A673 (cell line): ENCODE measurements around the gene ORC4. TPM values are rescaled to one million over a fixed set of nuclear protein-coding genes. Genes with fewer than 3 reads are reported as not detected.

Source experiments
- BruUV-seq: library from RNA; stranded (reverse); fragments of 400-500 nt; replicated peaks from 2 replicates; lab custom pipeline; 2021; lab: Mats Ljungman, UMichigan
- CTCF ChIA-PET: fragments of 300-600 bp; sonication (Branson Sonifier 250); formaldehyde crosslinking; loops from one replicate; lab custom pipeline; 2022; ENCODE audit warnings: antibody characterized with exemption; lab: Charles Lee
- POLR2A ChIA-PET: fragments of 300-600 bp; sonication (Branson Sonifier 250); formaldehyde crosslinking; loops from one replicate; lab custom pipeline; 2022; ENCODE audit warnings: antibody characterized with exemption; ENCODE audit not compliant: low non-redundant PET; lab: Charles Lee
- DNase-seq: peaks from one replicate; pipeline ENCODE4 v3.0.0-alpha.2; 2015; ENCODE audit warnings: low spot score
- H3K27ac ChIP-seq: fragments of 200-600 bp; sonication (generic); 2 replicates; pipeline ENCODE4 v1.5.1; 2016; ENCODE audit warnings: mixed run types, low read depth, mild to moderate bottlenecking, mixed read lengths, antibody characterized with exemption, low read length; ENCODE audit not compliant: poor library complexity, severe bottlenecking
- H3K27me3 ChIP-seq: fragments of 200-600 bp; sonication (generic); replicated peaks from 2 replicates; pipeline ENCODE4 v1.6.1; 2017; ENCODE audit warnings: mixed run types, low read depth, mild to moderate bottlenecking, mixed read lengths, antibody characterized with exemption, low read length; ENCODE audit not compliant: insufficient read depth, poor library complexity
- H3K36me3 ChIP-seq: fragments of 200-600 bp; sonication (generic); 2 replicates; pipeline ENCODE4 v1.6.1; 2016; ENCODE audit warnings: mixed run types, mild to moderate bottlenecking, mixed read lengths, antibody characterized with exemption, low read length; ENCODE audit not compliant: insufficient read depth, poor library complexity, severe bottlenecking
- H3K4me1 ChIP-seq: fragments of 200-600 bp; sonication (generic); 2 replicates; pipeline ENCODE4 v1.6.1; 2017; ENCODE audit warnings: mixed run types, mild to moderate bottlenecking, mixed read lengths, antibody characterized with exemption, low read length; ENCODE audit not compliant: insufficient read depth, poor library complexity, severe bottlenecking
- H3K4me3 ChIP-seq: fragments of 200-600 bp; sonication (generic); 2 replicates; pipeline ENCODE4 v1.5.1; 2016; ENCODE audit warnings: low read depth, mixed run types, mild to moderate bottlenecking, mixed read lengths, low read length; ENCODE audit not compliant: poor library complexity, severe bottlenecking
- H3K9me3 ChIP-seq: fragments of 200-600 bp; sonication (generic); 2 replicates; pipeline ENCODE4 v1.6.1; 2016; ENCODE audit warnings: mixed run types, low read depth, mild to moderate bottlenecking, mixed read lengths, antibody characterized with exemption, low read length; ENCODE audit not compliant: poor library complexity, severe bottlenecking
- CTCF ChIP-seq: fragments of 300-800, 200-600 bp; sonication (generic); conservative IDR thresholded peaks from 2 replicates; pipeline ENCODE4 v1.5.1; 2017; ENCODE audit warnings: low read depth, mild to moderate bottlenecking, antibody characterized with exemption, low read length, moderate library complexity, mixed read lengths
- EZH2 ChIP-seq: fragments of 200-600 bp; sonication (generic); IDR thresholded peaks from 2 replicates; pipeline ENCODE4 v1.6.1; 2017; ENCODE audit warnings: borderline replicate concordance, low read depth, mild to moderate bottlenecking, mixed read lengths, antibody characterized with exemption, low read length; ENCODE audit not compliant: poor library complexity, severe bottlenecking
- intact Hi-C: fragments of 100-400 bp; cut with micrococcal nuclease; formaldehyde crosslinking; loops from one replicate; pipeline ENCODE4 v1.10.0; 2022; ENCODE audit not compliant: unreplicated experiment
- total RNA-seq: library from RNA; stranded (reverse); gene quantifications from 2 replicates; pipeline ENCODE4 v1.2.3, GENCODE V29; 2021

ORC4 gene
- total RNA-seq, 1 experiment from 2014 or later = 63.5 TPM

GRCh38 chr2:148000095-148000494 lies 20.4 kb downstream of the ORC4 start:
- Histone ChIP-seq H3K36me3 (no peaks in the 10 kb centered on the region), H3K9me3 (peaks cover 6% of the 10 kb centered on the region), H3K4me3 (no peak overlapping the region), H3K27me3 (no peaks in the 10 kb centered on the region), H3K27ac (no peak overlapping the region), H3K4me1 (no peaks in the 10 kb centered on the region)
- BruUV-seq = no TSS peak
- TF ChIP-seq CTCF (no peak), EZH2 (no peak)
- ChIA-PET POLR2A (no interaction called here), CTCF (no interaction called here)
- DNase-seq = no peak
- intact Hi-C loops = no loop called here

GRCh38 chr2:147999126-147999525 lies 21.4 kb downstream of the ORC4 start:
- BruUV-seq = no TSS peak
- intact Hi-C loops = no loop called here

GRCh38 chr2:147998203-147998602 lies 22.3 kb downstream of the ORC4 start:
- POLR2A ChIA-PET = no interaction called here
- no peak overlapping the region for H3K27ac ChIP-seq
- CTCF ChIA-PET = no interaction called here
- H3K4me1 ChIP-seq = no peaks in the 10 kb centered on the region
- no peak overlapping the region for H3K4me3 ChIP-seq
- BruUV-seq = no TSS peak
- H3K9me3 ChIP-seq = peaks cover 6% of the 10 kb centered on the region
- H3K36me3 ChIP-seq = no peaks in the 10 kb centered on the region
- no peaks in the 10 kb centered on the region for H3K27me3 ChIP-seq
- TF ChIP-seq EZH2 (no peak), CTCF (no peak)
- intact Hi-C loops = no loop called here
- DNase-seq = no peak

More at GRCh38 chr2:147999126-147999525, 21.4 kb downstream of the ORC4 start:
- Histone ChIP-seq H3K27me3 (no peaks in the 10 kb centered on the region), H3K4me1 (no peaks in the 10 kb centered on the region), H3K36me3 (no peaks in the 10 kb centered on the region), H3K9me3 (peaks cover 6% of the 10 kb centered on the region), H3K27ac (no peak overlapping the region), H3K4me3 (no peak overlapping the region)
- no peak for DNase-seq
- TF ChIP-seq EZH2 = no peak
- no peak for TF ChIP-seq CTCF
- CTCF ChIA-PET = no interaction called here
- POLR2A ChIA-PET = no interaction called here
